Type B pancreatic cell (in vitro differentiated cells): ENCODE results near the gene HMX2. TPM values are rescaled to one million over a fixed set of nuclear protein-coding genes. Genes with fewer than 3 reads are reported as not detected.

Experiments used
- DNase-seq: peaks from one replicate; pipeline ENCODE4 v3.0.0; 2021; ENCODE audit warnings: mixed read lengths; ENCODE audit not compliant: unreplicated experiment; ENCODE audit errors: extremely low spot score
- H3K27ac Mint-ChIP-seq: 2 replicates; pipeline ENCODE4 v1.8.0; 2021; ENCODE audit warnings: mild to moderate bottlenecking, mixed read lengths
- H3K27me3 Mint-ChIP-seq: 2 replicates; pipeline ENCODE4 v1.8.0; 2021; ENCODE audit warnings: mixed read lengths
- H3K36me3 Mint-ChIP-seq: 2 replicates; pipeline ENCODE4 v1.8.0; 2021; ENCODE audit warnings: mixed read lengths
- H3K4me1 Mint-ChIP-seq: one replicate; pipeline ENCODE4 v1.8.0; 2021; ENCODE audit warnings: mixed read lengths; ENCODE audit not compliant: unreplicated experiment
- H3K4me3 Mint-ChIP-seq: 2 replicates; pipeline ENCODE4 v1.8.0; 2021; ENCODE audit warnings: mild to moderate bottlenecking, mixed read lengths
- H3K9me3 Mint-ChIP-seq: 2 replicates; pipeline ENCODE4 v1.8.0; 2021; ENCODE audit warnings: mixed read lengths
- CTCF ChIP-seq: fragments of 200-600 bp; sonication (generic); conservative IDR thresholded peaks from 2 replicates; pipeline ENCODE4 v1.5.0; 2021; ENCODE audit warnings: antibody characterized with exemption, mild to moderate bottlenecking
- total RNA-seq: library from RNA; stranded (reverse); gene quantifications from 2 replicates; pipeline ENCODE4 v1.2.1, GENCODE V29; 2021; ENCODE audit warnings: low replicate concordance

The HMX2 gene
- total RNA-seq, 1 donor from 2014 or later: 0.19 TPM

GRCh38 chr10:123151737-123152135, 3.8 kb downstream of the HMX2 start:
- H3K27ac Mint-ChIP-seq: no peak overlapping the region
- DNase-seq: no peak
- peak overlapping the region; percentile 70 for H3K4me3 Mint-ChIP-seq
- no peaks in the 10 kb centered on the region for H3K9me3 Mint-ChIP-seq
- TF ChIP-seq CTCF: no peak
- peaks cover 17% of the 10 kb centered on the region for H3K36me3 Mint-ChIP-seq
- H3K4me1 Mint-ChIP-seq: peaks cover 17% of the 10 kb centered on the region
- H3K27me3 Mint-ChIP-seq: peaks cover 66% of the 10 kb centered on the region

DNA sequence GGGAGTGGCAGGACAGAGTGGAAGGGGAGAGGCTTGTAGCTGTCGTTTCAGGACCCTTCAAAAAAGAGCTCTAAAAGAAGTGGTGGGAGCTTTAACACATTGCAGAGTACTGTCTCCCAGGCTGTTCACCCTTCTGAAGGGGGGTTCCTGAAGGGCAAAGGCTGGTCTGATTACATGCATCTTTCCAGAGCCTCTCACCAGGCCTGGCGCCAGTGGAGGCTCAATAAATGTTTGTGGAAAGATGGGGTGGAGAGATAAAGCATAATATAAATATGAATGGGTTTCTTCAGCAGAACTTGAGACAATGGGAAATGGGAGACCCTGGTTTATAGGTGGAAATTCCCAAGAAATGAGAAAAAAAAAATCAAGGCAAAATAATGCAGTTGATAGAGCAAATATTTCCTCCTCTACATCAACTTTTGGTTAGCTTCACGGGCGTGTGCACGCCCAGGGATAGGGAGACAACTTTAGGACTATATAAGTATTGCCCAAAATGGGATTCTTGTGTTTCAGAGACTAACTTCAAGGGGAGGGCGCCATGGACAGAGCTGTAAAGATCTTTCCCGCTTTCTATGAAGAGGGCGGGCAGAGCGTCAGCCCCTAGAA, 5.7 kb downstream of the HMX2 start:
- Mint-ChIP-seq H3K27ac (peak overlapping the region; percentile 94), H3K36me3 (peaks cover 36% of the 10 kb centered on the region), H3K4me3 (peak overlapping the region; percentile 100), H3K9me3 (no peaks in the 10 kb centered on the region), H3K27me3 (peaks cover 54% of the 10 kb centered on the region), H3K4me1 (peaks cover 33% of the 10 kb centered on the region)
- no peak for TF ChIP-seq CTCF
- no peak for DNase-seq

GRCh38 chr10:123154092-123154710, 6.3 kb downstream of the HMX2 start, which contains the start of gene BUB3:
TSS of gene BUB3 (plus strand) at chr10:123154402. CDS start at chr10:123154918, 516 bp downstream.
- Mint-ChIP-seq H3K4me3 (peak within 1 kb of the TSS; percentile 100), H3K9me3 (no peaks in the 10 kb centered on the region), H3K27me3 (peaks cover 48% of the 10 kb centered on the region), H3K27ac (peak within 1 kb of the TSS; percentile 94), H3K36me3 (peaks cover 37% of the 10 kb centered on the region), H3K4me1 (peaks cover 32% of the 10 kb centered on the region)
- DNase-seq: peak; percentile 97
- peak; percentile 27 for TF ChIP-seq CTCF

DNA sequence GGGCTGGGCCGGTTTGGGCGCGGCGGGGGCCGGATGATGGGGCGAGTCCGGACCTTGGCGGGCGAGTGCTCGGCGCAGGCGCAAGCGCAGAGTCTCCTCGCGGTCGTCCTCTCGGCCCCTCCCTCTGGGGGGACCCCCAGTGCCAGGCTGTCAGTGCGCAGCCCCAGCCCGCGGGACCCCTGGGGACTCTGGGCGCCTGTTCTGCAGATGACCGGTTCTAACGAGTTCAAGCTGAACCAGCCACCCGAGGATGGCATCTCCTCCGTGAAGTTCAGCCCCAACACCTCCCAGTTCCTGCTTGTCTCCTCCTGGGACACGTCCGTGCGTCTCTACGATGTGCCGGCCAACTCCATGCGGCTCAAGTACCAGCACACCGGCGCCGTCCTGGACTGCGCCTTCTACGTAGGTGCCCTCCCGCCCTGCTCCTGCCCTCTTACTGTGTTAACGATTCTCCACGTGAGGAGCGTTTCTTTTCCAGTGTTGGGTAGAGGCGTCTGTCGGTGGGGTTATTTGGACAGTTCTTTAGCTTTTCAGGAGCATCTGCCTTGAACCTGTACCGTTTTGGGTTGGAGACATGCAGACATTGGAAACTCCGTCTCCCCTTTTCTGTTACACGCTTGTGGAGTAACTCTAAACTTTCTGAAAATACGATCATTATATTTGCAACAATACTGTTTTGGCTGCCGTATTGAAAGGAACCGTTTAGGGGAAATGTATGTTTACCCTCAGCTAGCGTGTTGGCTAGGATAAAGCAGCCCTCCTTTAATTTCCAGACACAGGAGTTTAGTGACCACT, 7.0 kb downstream of the HMX2 start:
- Mint-ChIP-seq H3K36me3 (peaks cover 38% of the 10 kb centered on the region), H3K9me3 (no peaks in the 10 kb centered on the region), H3K4me3 (peak overlapping the region; percentile 100), H3K4me1 (peaks cover 33% of the 10 kb centered on the region), H3K27ac (peak overlapping the region; percentile 56), H3K27me3 (peaks cover 42% of the 10 kb centered on the region)
- no peak for TF ChIP-seq CTCF
- DNase-seq: peak; percentile 79

DNA sequence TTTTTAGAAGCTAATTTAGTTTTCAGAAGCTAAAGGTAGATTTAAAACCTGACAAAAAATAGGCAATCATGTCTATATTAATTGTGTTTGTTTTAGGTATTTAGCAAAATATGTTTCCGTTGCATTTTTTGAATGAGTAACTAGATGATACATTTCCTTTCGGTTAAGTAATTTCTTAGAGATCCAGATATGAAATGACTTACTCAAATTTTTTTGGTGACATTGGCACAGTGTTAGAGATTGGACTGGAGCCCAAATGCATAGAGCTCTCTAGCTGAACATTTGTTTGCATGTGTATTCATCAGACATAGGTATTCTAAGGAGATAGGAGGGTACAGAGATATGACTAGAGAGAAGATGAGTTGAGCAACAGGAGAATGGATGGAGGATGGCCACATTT, 8.1 kb downstream of the HMX2 start:
- Mint-ChIP-seq H3K4me3 (no peak overlapping the region), H3K36me3 (peaks cover 43% of the 10 kb centered on the region), H3K9me3 (no peaks in the 10 kb centered on the region), H3K4me1 (peaks cover 29% of the 10 kb centered on the region), H3K27me3 (peaks cover 31% of the 10 kb centered on the region), H3K27ac (no peak overlapping the region)
- DNase-seq: no peak
- no peak for TF ChIP-seq CTCF
